ENCODE measurements around the gene GNB5. TPM values are rescaled to one million over a fixed set of nuclear protein-coding genes. Genes with fewer than 3 reads are reported as not detected.

The GNB5 gene
- total and polyA plus RNA-seq, 2 of the 13 experiments (the other 11 are each of a cell fraction or from before 2014, with no cell fraction given): 13.7 to 14.4 TPM

- TF ChIP-seq ARID4A (CRISPR knock-in tag; IDR thresholded peaks at IDR 0.05; ENCODE audit: borderline replicate concordance): peak; percentile 70; the same call in 1 of the 2 replicates
- peak; percentile 80; the same call in 1 of the 2 replicates for TF ChIP-seq RFXAP (CRISPR knock-in tag; IDR thresholded peaks at IDR 0.05; ENCODE audit: borderline replicate concordance)
- TF ChIP-seq ZBTB7B (CRISPR knock-in tag; IDR thresholded peaks at IDR 0.05): peak; percentile 56; the same call in 1 of the 2 replicates
- TF ChIP-seq SNAPC4 (CRISPR knock-in tag; IDR thresholded peaks at IDR 0.05): no peak
- peak; percentile 93 for TF ChIP-seq ZBTB38 (CRISPR knock-in tag; IDR thresholded peaks at IDR 0.05)
- peak; percentile 69; the same call in 1 of the 2 replicates for TF ChIP-seq AHDC1 (CRISPR knock-in tag; IDR thresholded peaks at IDR 0.05; ENCODE audit: borderline replicate concordance)
- TF ChIP-seq CEBPG (CRISPR knock-in tag; IDR thresholded peaks at IDR 0.05): no peak; the same call in 1 of the 2 replicates
- no peak for TF ChIP-seq ZZZ3 (CRISPR knock-in tag; IDR thresholded peaks at IDR 0.05; ENCODE audit: borderline replicate concordance)
- TF ChIP-seq ARHGAP35 (CRISPR knock-in tag; IDR thresholded peaks at IDR 0.05; ENCODE audit: borderline replicate concordance): no peak
- TF ChIP-seq ZNF598 (CRISPR knock-in tag; IDR thresholded peaks at IDR 0.05; ENCODE audit: borderline replicate concordance): no peak
- TF ChIP-seq JUN (CRISPR knock-in tag; IDR thresholded peaks at IDR 0.05): no peak
- peak; percentile 66; the same call in 1 of the 2 replicates for TF ChIP-seq ZSCAN9 (CRISPR knock-in tag; IDR thresholded peaks at IDR 0.05; ENCODE audit: borderline replicate concordance)
- TF ChIP-seq FOSL1 (CRISPR knock-in tag; IDR thresholded peaks at IDR 0.05; ENCODE audit: borderline replicate concordance): no peak
- peak; percentile 75 for TF ChIP-seq STAG1 (CRISPR knock-in tag; IDR thresholded peaks at IDR 0.05)
These were observed 56.6 kb downstream of the GNB5 start (continued) for GRCh38 chr15:52134502-52135144.

All from HepG2 (cell line).